Muscle layer of colon (tissue), 2 donors: Measurements from ENCODE around the gene AP1G1.
"Not testable (repeated sequence)": the region's sequence is repeated elsewhere in the genome, so short reads cannot be mapped to it uniquely, and the experiment has no call there.

ENCODE experiments used
- H3K27ac ChIP-seq: one replicate; pipeline ENCODE4 v1.7.0; 2013; ENCODE audit warnings: low read depth, mild to moderate bottlenecking, low read length, moderate library complexity
- H3K27me3 ChIP-seq, 2 donors: one replicate each; pipeline ENCODE4 v1.7.0; 2013; ENCODE audit warnings: low read length in 2 of 2, mild to moderate bottlenecking in 2 of 2; ENCODE audit not compliant: insufficient read depth in 2 of 2, control insufficient read depth in 1 of 2
- H3K36me3 ChIP-seq: one replicate; pipeline ENCODE4 v1.7.0; 2013; ENCODE audit warnings: mild to moderate bottlenecking, low read length; ENCODE audit not compliant: insufficient read depth
- H3K4me1 ChIP-seq: one replicate; pipeline ENCODE4 v1.7.0; 2013; ENCODE audit warnings: mild to moderate bottlenecking, low read length; ENCODE audit not compliant: insufficient read depth
- H3K4me3 ChIP-seq, 2 donors: one replicate each; pipeline ENCODE4 v1.7.0; 2013; ENCODE audit warnings: low read length in 2 of 2, low read depth in 1 of 2, mild to moderate bottlenecking in 1 of 2, moderate library complexity in 1 of 2
- H3K9ac ChIP-seq: one replicate; pipeline ENCODE4 v1.7.0; 2013; ENCODE audit warnings: low read length
- H3K9me3 ChIP-seq: one replicate; pipeline ENCODE4 v1.7.0; 2013; ENCODE audit warnings: mild to moderate bottlenecking, low read length
- donor health status: abdominal sarcoma.
- donor health status: Adenocarcinoma of cecum.

The AP1G1 gene

GRCh38 chr16:71803305-71803690 is 5.3 kb downstream of the AP1G1 start:
- no peak overlapping the region for H3K27ac ChIP-seq
- H3K27me3 ChIP-seq: no peaks in the 10 kb centered on the region
- H3K9me3 ChIP-seq: no peaks in the 10 kb centered on the region
- H3K4me1 ChIP-seq: peaks cover 13% of the 10 kb centered on the region
- H3K9ac ChIP-seq: no peak overlapping the region
- H3K4me3 ChIP-seq: no peak overlapping the region
- H3K36me3 ChIP-seq: peaks cover 4% of the 10 kb centered on the region

- Histone ChIP-seq H3K27ac (no peak overlapping the region), H3K9ac (no peak overlapping the region), H3K36me3 (no peaks in the 10 kb centered on the region), H3K4me1 (peaks cover 14% of the 10 kb centered on the region), H3K4me3 (no peak overlapping the region), H3K27me3 (no peaks in the 10 kb centered on the region), H3K9me3 (no peaks in the 10 kb centered on the region)
These were observed 12.0 kb downstream of the AP1G1 start for GRCh38 chr16:71796501-71797097.

- Histone ChIP-seq H3K27ac (no peak overlapping the region), H3K36me3 (no peaks in the 10 kb centered on the region), H3K9ac (no peak overlapping the region), H3K4me3 (no peak overlapping the region), H3K27me3 (no peaks in the 10 kb centered on the region), H3K4me1 (peaks cover 14% of the 10 kb centered on the region), H3K9me3 (no peaks in the 10 kb centered on the region)
These were observed 13.7 kb downstream of the AP1G1 start for GRCh38 chr16:71794943-71795342.

DNA sequence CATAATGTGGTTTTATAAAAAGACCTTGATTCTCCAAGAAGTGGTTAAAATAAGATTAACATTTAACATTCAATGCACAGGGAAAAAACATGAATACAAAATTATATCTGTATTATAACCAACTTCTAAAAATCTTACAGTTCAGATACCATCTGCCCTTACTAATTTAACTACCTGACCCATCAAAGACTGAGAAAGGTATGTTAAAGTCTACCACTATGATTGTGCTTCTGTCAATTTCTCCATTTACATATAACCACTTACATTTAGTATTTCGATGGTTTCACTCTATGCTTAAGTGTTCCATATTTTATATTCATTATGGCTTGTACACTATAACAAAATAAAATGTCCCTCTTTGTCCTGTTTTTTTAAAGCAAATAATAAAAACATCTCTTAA is 14.6 kb downstream of the AP1G1 start:
- Histone ChIP-seq H3K36me3 (peaks cover 2% of the 10 kb centered on the region), H3K27me3 (no peaks in the 10 kb centered on the region), H3K4me3 (no peak overlapping the region), H3K9ac (no peak overlapping the region), H3K27ac (no peak overlapping the region), H3K4me1 (peaks cover 14% of the 10 kb centered on the region), H3K9me3 (no peaks in the 10 kb centered on the region)

GRCh38 chr16:71792176-71792575 is 16.5 kb downstream of the AP1G1 start:
- H3K4me1 ChIP-seq: peaks cover 14% of the 10 kb centered on the region
- H3K36me3 ChIP-seq: peaks cover 14% of the 10 kb centered on the region
- H3K9me3 ChIP-seq: no peaks in the 10 kb centered on the region
- no peak overlapping the region for H3K9ac ChIP-seq
- H3K27ac ChIP-seq: no peak overlapping the region
- no peaks in the 10 kb centered on the region for H3K27me3 ChIP-seq
- H3K4me3 ChIP-seq: no peak overlapping the region

DNA sequence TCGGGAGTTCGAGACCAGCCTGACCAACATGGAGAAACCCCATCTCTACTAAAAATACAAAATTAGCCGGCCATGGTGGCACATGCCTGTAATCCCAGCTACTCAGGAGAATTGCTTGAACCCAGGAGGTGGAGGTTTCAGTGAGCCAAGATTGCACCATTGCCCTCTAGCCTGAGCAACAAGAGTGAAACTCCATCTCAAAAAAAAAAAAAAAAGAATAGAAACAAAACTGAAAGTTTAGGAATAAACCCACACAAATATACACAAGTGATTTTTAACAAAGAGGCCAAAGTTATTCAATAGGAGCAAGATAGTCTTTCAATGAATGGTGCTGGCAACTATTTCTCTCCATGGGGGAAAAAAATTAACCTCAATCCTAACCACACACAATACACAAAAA is 18.3 kb downstream of the AP1G1 start:
- H3K4me3 ChIP-seq, H3K9me3 ChIP-seq, H3K4me1 ChIP-seq, H3K27ac ChIP-seq, H3K9ac ChIP-seq, H3K27me3 ChIP-seq: not testable (repeated sequence)
- H3K36me3 ChIP-seq: peaks cover 21% of the 10 kb centered on the region

DNA sequence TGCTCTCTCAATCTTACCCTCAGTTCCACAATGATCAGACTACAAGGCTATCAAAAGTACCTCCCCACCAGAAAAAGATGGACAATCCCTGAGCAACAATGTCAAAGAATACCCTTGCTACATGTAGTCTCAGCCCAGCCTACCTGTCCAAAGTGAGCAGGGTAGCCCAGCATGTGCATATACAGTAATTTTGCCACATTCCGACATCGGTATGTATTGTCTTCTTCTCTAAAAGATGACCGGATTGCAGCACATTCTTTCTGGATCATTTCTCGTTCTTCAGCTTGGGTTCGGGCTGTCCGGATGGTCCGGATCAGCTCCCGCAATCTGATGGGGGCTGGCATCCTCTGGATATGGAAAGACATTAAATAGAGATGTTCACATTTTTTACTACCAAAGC is 19.5 kb downstream of the AP1G1 start:
- H3K4me1 ChIP-seq: no peaks in the 10 kb centered on the region
- H3K27ac ChIP-seq: no peak overlapping the region
- H3K36me3 ChIP-seq: peaks cover 21% of the 10 kb centered on the region
- H3K4me3 ChIP-seq: no peak overlapping the region
- no peaks in the 10 kb centered on the region for H3K9me3 ChIP-seq
- H3K9ac ChIP-seq: no peak overlapping the region
- no peaks in the 10 kb centered on the region for H3K27me3 ChIP-seq

GRCh38 chr16:71788578-71788977 is 20.1 kb downstream of the AP1G1 start:
- Histone ChIP-seq H3K4me3 (no peak overlapping the region), H3K9me3 (no peaks in the 10 kb centered on the region), H3K27me3 (no peaks in the 10 kb centered on the region), H3K36me3 (peaks cover 21% of the 10 kb centered on the region), H3K27ac (no peak overlapping the region), H3K4me1 (no peaks in the 10 kb centered on the region), H3K9ac (no peak overlapping the region)

DNA sequence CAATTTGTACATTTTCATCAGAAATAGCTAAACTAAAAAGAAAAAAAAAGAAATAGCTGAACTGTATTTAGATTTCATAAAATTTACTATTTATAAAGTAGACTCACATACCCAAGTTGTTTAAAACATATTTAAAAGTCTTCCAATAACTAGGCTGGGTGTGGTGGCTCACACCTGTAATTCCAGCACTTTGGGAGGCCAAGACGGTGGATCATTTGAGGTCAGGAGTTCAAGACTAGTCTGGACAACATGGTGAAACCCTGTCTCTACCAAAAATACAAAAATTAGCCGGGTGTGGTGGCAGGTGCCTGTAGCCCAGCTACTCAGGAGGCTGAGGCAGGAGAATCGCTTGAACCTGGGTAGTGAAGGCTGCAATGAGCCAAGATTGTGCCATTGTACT is 23.5 kb downstream of the AP1G1 start:
- H3K4me3 ChIP-seq, H3K27ac ChIP-seq, H3K27me3 ChIP-seq, H3K9ac ChIP-seq, H3K9me3 ChIP-seq: not testable (repeated sequence)
- peaks cover 21% of the 10 kb centered on the region for H3K36me3 ChIP-seq
- H3K4me1 ChIP-seq: peaks cover 13% of the 10 kb centered on the region

GRCh38 chr16:71784093-71784492 is 24.5 kb downstream of the AP1G1 start:
- Histone ChIP-seq H3K36me3 (peaks cover 20% of the 10 kb centered on the region), H3K4me3 (no peak overlapping the region), H3K4me1 (peaks cover 13% of the 10 kb centered on the region), H3K9me3 (no peaks in the 10 kb centered on the region), H3K27ac (no peak overlapping the region), H3K9ac (no peak overlapping the region), H3K27me3 (no peaks in the 10 kb centered on the region)

DNA sequence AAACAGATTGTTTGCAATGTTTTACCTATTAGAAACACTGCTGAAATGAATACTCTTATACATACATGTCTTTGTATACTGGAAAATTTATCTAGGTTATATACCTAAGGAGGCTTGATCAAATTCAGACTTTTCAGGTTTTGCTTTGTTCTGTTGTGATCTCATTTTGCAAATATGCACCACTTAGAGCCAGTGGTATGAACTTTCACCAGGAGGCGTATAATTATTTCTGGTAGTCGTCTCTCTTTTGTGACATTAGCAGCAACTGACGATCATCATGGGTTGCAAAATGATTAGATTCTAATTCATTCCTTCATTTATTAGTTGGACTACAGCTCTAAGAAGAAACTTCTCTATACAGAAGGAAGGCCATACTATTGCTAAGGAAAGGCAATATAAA is 26.9 kb downstream of the AP1G1 start:
- no peak overlapping the region for H3K27ac ChIP-seq
- H3K4me3 ChIP-seq: no peak overlapping the region
- no peak overlapping the region for H3K9ac ChIP-seq
- H3K4me1 ChIP-seq: peaks cover 13% of the 10 kb centered on the region
- H3K36me3 ChIP-seq: peaks cover 11% of the 10 kb centered on the region
- H3K9me3 ChIP-seq: no peaks in the 10 kb centered on the region
- H3K27me3 ChIP-seq: no peaks in the 10 kb centered on the region

DNA sequence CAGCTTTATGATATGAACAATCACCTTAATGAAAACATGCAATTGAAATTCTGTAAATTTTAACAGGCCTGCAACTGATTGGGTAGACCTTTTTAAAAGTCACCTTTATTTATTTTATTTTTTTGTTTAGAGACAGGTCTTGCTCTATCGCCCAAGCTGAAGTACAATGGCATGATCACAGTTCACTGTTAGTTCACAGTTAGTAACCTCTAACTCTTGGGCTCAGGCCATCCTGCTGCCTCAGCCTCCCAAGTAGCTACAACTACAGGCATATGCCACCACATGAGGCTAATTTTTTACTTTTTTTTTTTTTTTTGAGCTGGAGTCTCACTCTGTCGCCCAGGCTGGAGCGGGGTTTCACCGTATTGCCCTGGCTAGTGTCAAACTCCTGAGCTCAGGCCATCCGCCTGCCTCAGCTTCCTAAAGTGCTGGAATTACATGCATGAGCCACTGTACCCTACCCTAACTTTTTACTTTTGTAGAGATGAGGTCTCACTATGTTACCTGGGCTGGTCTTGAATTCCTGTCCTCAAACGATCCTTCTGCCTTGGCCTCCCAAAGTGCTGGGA is 28.0 kb downstream of the AP1G1 start:
- H3K9ac ChIP-seq: no peak overlapping the region
- H3K27me3 ChIP-seq: no peaks in the 10 kb centered on the region
- no peak overlapping the region for H3K4me3 ChIP-seq
- H3K27ac ChIP-seq: no peak overlapping the region
- peaks cover 8% of the 10 kb centered on the region for H3K36me3 ChIP-seq
- H3K4me1 ChIP-seq: peaks cover 13% of the 10 kb centered on the region
- no peaks in the 10 kb centered on the region for H3K9me3 ChIP-seq
